Stimulated activated CD4-positive, alpha-beta T cell treated with anti-CD3 and anti-CD28 coated beads, Interleukin-2, amount 100 ng/mL, for 4 hours (primary cell): ENCODE results near the gene NEDD4L.

Experiments used
- DNase-seq: peaks from one replicate; pipeline ENCODE4 v3.0.0-alpha.2; 2020; ENCODE audit warnings: low read depth

Gene NEDD4L

GRCh38 chr18:58320907-58321561, 277.0 kb downstream of the NEDD4L start:
- DNase-seq, result no peak

- peak; percentile 31 for DNase-seq
These were observed 278.0 kb downstream of the NEDD4L start for GRCh38 chr18:58321986-58322385.

GRCh38 chr18:58322464-58322863, 278.4 kb downstream of the NEDD4L start:
- DNase-seq, result no peak

GRCh38 chr18:58323866-58324762, 280.1 kb downstream of the NEDD4L start:
- no peak for DNase-seq

GRCh38 chr18:58324824-58325480, 280.9 kb downstream of the NEDD4L start:
- DNase-seq, result no peak

GRCh38 chr18:58325494-58325893, 281.5 kb downstream of the NEDD4L start:
- DNase-seq, result no peak

GRCh38 chr18:58334061-58334460, 290.0 kb downstream of the NEDD4L start:
- DNase-seq, result no peak

GRCh38 chr18:58335223-58335622, 291.2 kb downstream of the NEDD4L start:
- DNase-seq, result no peak

- no peak for DNase-seq
These were observed 291.8 kb downstream of the NEDD4L start for GRCh38 chr18:58335821-58336220.

GRCh38 chr18:58336605-58337004, 292.6 kb downstream of the NEDD4L start:
- no peak for DNase-seq

- DNase-seq, result no peak
These were observed 293.3 kb downstream of the NEDD4L start for GRCh38 chr18:58337285-58337684.

- DNase-seq, result no peak
These were observed 293.7 kb downstream of the NEDD4L start for GRCh38 chr18:58337686-58338085.

GRCh38 chr18:58338141-58338540, 294.1 kb downstream of the NEDD4L start:
- DNase-seq, result no peak

- no peak for DNase-seq
These were observed 295.1 kb downstream of the NEDD4L start for GRCh38 chr18:58338961-58339592.

GRCh38 chr18:58339890-58340289, 295.9 kb downstream of the NEDD4L start:
- DNase-seq, result no peak

- DNase-seq, result no peak
These were observed 297.9 kb downstream of the NEDD4L start for GRCh38 chr18:58341916-58342315.

- DNase-seq, result no peak
These were observed 300.1 kb downstream of the NEDD4L start for GRCh38 chr18:58344080-58344670.

- no peak for DNase-seq
These were observed 300.9 kb downstream of the NEDD4L start for GRCh38 chr18:58344861-58345463.

GRCh38 chr18:58345875-58346274, 301.8 kb downstream of the NEDD4L start:
- DNase-seq, result no peak

- no peak for DNase-seq
These were observed 303.1 kb downstream of the NEDD4L start for GRCh38 chr18:58347135-58347534.

GRCh38 chr18:58348517-58348916, 304.5 kb downstream of the NEDD4L start:
- DNase-seq, result no peak

- no peak for DNase-seq
These were observed 304.9 kb downstream of the NEDD4L start for GRCh38 chr18:58348951-58349350.
